ENCODE measurements around the gene SPTLC3.
"Not testable (repeated sequence)": the region's sequence is repeated elsewhere in the genome, so short reads cannot be mapped to it uniquely, and the experiment has no call there.

- not testable (repeated sequence) for TF ChIP-seq CTCF, POLR2A (IDR thresholded peaks at IDR 0.05)
These were observed 29.1 kb upstream of the SPTLC3 start for GRCh38 chr20:12979713-12980112.

Measured in Peyer's patch (tissue), 4 donors.